ENCODE data around the gene NALCN.

DNA sequence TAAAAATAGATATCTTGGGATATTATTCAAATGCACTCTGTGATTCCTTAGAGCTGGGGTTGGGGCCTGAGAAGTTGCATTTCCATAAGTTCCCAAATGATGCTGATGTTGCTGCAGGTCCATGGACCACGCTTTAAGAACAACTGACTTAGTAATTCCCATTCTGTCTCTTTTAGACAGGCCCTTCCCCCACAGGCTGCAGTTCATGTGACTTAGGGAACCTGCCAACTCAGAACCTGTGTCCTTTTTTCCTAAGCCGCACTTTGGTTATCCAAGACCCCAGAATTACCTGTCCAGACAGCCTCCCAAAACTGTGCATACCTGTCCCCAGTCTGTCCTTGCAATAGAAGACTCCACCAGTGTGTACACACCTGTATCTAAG is 34.4 kb upstream of the NALCN start:
- TF ChIP-seq SP1 (IDR thresholded peaks at IDR 0.05) (no peak), JUND (IDR thresholded peaks at IDR 0.05) (no peak), YY1 (IDR thresholded peaks at IDR 0.05) (no peak), RAD21 (IDR thresholded peaks at IDR 0.05) (no peak), FOXA1 (IDR thresholded peaks at IDR 0.05) (no peak)
- TF ChIP-seq, protein P1, sequence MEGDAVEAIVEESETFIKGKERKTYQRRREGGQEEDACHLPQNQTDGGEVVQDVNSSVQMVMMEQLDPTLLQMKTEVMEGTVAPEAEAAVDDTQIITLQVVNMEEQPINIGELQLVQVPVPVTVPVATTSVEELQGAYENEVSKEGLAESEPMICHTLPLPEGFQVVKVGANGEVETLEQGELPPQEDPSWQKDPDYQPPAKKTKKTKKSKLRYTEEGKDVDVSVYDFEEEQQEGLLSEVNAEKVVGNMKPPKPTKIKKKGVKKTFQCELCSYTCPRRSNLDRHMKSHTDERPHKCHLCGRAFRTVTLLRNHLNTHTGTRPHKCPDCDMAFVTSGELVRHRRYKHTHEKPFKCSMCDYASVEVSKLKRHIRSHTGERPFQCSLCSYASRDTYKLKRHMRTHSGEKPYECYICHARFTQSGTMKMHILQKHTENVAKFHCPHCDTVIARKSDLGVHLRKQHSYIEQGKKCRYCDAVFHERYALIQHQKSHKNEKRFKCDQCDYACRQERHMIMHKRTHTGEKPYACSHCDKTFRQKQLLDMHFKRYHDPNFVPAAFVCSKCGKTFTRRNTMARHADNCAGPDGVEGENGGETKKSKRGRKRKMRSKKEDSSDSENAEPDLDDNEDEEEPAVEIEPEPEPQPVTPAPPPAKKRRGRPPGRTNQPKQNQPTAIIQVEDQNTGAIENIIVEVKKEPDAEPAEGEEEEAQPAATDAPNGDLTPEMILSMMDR (IDR thresholded peaks at IDR 0.05; ENCODE audit: low read depth, low read length, missing input control) = no peak
- TF ChIP-seq, protein P2, sequence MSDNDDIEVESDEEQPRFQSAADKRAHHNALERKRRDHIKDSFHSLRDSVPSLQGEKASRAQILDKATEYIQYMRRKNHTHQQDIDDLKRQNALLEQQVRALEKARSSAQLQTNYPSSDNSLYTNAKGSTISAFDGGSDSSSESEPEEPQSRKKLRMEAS (IDR thresholded peaks at IDR 0.05) = no peak
- TF ChIP-seq, protein P3, sequence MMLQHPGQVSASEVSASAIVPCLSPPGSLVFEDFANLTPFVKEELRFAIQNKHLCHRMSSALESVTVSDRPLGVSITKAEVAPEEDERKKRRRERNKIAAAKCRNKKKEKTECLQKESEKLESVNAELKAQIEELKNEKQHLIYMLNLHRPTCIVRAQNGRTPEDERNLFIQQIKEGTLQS (IDR thresholded peaks at IDR 0.05) = no peak

Measured in liver (tissue), 3 donors.